GM12891 (cell line): ENCODE measurements around the gene STK35.

ENCODE experiments used
- POLR2A ChIP-seq: IDR thresholded peaks from 2 replicates; pipeline ENCODE4 v1.6.1; 2011; ENCODE audit warnings: low read depth, low read length, control low read depth
- POLR2AphosphoS5 ChIP-seq: IDR thresholded peaks from 2 replicates; pipeline ENCODE4 v1.6.1; 2011; ENCODE audit warnings: low read depth, low read length, control low read depth
- SPI1 ChIP-seq: IDR thresholded peaks from 2 replicates; pipeline ENCODE4 v1.6.1; 2011; ENCODE audit warnings: low read depth, low read length, control low read depth
- TAF1 ChIP-seq: IDR thresholded peaks from 2 replicates; pipeline ENCODE4 v1.6.1; 2011; ENCODE audit warnings: low read depth, low read length, control low read depth

DNA sequence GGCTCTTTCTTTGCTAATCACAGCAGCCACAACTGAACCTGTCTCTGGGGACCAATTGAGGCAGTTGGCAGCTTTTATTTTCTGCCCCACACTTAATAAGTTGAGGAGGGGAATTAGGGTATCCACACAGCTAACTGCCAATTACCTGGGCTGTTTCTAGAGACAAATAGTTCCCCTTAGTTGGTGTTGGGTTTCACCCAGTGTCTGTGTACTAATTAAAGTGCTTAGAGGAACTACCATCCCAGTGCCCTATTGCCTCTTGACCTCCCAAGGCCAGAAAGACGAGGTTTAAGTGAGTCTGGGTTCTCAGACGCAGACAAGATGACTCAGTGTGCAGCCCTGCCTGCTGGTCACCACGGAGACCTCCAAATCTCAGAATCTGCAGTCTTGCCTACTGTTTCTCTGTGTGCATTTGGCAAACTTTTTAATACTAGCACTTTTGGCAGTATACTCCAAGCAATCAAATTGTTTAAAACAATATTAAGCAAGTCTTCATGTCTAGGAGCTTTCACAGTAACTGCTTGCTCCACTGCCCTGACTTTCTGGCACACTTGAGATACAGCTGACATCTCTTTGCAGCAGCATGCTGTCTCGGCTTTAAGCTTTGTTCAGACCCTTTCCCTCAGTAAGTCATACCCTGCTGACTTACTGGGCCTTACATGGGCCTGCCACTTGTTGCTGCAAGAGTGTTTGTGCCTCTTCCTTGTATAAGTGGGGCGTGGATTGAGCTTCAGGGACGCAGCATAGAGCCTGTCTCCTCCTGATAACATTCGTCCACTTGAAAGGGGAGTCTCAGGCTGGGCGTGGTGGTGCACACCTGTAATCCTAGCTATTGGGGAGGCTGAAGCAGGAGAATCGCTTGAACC, 31.9 kb downstream of the STK35 start:
- TF ChIP-seq SPI1 (no peak), POLR2A (no peak), TAF1 (no peak), POLR2AphosphoS5 (no peak)
